ENCODE measurements around the gene C1QL1.

The C1QL1 gene

GRCh38 chr17:44989552-44990138 lies 21.5 kb upstream of the C1QL1 start:
- DNase-seq (ENCODE audit: low read depth, low spot score) = no peak

- DNase-seq (ENCODE audit: low read depth, low spot score) = no peak
Measured at GRCh38 chr17:44988044-44988942, 20.2 kb upstream of the C1QL1 start.

DNA sequence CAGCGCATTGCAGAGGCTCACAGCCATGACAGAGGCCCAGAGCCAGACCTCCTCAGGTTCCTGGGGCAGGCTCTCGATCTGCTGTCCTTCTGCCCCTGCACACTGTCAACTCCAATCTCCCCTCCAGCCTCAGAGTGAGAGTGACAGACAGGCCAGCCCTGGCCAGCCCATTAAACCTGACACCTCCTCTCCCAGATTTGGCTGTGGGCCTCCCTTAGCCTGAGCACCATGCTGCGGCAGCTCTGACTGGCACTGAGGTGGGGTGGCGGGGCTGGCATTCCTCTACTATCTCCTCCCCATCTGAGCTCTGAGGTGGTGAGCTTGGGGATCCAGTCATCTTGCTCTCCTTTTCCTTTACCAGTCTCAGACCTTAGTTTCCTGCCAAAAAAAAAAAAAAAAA lies 15.5 kb upstream of the C1QL1 start:
- DNase-seq (ENCODE audit: low read depth, low spot score) = no peak

GRCh38 chr17:44982113-44982702 lies 14.1 kb upstream of the C1QL1 start:
- DNase-seq (ENCODE audit: low read depth, low spot score) = no peak

DNA sequence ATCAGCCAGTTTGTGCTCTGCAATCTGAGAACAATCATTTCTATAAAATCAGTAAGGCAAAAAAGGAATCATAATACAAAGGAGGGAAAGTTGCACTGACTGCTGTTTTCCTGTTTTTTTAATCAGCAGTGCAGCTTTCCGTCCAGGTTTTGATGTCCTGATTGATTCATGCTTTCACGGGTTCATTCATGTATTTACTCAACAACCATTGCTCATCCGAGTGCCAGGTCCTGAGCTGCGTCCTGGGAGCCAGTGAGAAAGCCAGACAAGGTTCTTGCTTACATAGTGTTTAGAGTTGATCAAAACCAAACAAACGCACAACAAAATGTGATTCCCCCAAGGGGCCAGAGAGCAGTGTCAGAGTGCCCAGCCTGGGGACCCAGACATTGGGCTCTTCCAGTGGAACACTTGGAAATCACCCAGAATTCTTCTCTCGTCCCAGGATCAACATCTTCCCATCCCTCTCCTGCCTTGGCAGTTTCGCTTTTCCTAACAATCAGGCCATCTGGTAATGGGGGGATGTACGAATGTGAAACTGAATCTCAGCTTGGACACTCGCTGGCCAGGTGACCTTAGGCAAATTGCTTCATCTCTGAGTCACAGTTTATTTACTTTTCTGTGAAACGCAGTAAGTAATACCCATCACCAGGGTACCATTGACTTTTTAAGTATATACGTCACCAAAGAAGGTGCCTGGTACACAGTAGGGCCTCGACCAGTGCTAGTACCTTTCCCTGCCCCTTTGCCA lies 13.3 kb upstream of the C1QL1 start:
- DNase-seq (ENCODE audit: low read depth, low spot score) = no peak

DNA sequence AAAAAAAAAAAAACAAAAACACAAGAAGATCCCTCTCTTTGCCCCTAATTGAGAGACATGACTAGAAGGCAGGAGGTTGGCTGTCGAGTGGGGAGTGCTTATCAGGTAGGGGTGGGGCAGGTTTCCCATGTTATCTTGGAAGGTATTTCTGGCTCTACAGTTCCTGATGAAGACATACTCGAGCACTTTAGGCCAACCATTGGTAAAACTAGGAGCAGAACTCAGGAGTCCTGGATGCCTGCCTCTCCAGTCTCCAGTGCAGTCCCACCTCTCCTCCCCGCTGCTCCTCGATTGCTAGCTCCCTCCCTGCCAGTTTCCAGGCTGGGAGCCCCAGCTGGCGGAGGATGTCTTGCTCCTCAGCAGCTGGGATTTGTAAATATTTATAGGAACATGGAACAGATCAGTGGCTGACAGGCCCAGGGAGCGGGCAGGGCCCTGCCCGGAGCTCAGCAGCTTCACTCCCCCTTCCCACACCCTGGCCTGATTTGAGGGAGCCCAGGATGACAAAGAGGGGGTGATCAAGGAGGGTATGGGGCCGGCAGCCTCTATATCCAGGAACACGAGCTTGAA lies 11.4 kb upstream of the C1QL1 start:
- no peak for DNase-seq (ENCODE audit: low read depth, low spot score)

DNA sequence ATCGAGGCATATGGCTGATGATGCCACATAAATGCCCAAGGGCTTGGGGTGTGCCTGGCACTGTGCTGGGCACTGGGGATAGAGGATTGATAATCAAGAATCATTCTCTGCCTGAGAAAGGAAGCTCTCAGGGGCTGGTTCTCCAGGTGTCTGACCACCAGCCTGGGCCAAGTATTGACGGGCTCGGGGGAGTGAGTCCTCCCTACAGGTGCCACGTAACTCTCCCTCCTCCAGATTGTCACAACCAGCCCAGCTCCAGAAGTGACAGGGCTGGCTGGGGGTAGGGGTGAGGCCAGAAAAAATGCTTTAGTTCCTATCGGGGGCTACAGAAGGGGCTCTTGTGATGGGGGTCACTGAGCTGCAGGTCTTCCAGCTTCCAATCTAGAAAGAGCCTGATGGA lies 10.7 kb upstream of the C1QL1 start:
- no peak for DNase-seq (ENCODE audit: low read depth, low spot score)

DNA sequence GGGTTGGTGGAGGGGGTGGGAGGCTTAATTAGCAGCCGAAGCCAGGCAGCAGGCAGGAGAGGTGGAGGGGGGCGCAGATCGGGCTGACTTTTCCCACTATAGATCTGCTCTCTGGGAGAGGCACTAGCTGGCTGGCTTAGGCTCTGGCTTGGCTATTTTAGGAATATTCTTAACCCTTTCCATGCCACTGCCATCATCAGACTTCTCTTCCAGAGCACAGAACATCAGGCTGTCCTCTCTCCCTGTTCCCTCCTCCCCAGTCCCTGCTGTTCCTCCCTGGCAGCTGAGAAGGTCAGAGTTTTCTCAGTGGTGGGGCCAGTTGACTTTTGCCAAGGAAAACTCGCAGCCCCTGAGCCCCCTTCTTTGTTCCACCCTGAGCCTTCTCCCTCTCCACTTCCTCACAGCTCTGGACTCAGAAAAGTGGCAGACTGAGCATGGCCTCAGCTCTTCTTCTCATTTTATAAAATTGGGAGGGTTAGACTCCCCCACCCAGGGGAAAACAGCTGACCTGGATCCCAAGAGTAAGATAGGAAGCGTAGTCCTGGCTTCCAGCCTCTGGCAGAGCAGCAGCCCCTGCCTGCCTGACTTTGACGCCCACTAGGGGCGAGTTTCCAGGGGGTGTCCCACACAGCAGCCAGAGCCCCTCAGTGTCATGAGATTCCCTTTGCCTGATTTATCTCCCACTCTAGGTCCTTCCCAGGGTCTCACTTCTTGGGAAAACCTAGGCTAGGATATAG lies 9.9 kb upstream of the C1QL1 start:
- no peak for DNase-seq (ENCODE audit: low read depth, low spot score)

DNA sequence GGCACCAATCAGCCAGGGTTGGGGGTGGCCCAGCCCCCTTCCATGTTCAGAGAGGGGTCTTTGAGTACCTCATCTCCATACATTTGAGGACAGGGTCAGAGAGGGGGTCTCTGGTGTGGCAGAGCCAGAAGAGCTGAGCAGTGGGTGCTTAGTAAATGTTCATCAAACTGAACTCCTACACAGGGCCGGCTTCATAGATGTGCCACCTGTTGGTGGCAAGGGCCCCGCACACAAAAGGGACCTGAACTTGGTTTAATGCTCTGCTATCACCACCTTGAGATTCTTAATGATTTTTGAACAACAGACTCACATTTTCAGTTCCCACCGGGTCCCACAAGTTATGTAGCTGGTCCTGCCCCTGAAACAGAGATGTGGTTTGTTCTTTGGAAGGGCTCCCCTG lies 9.0 kb upstream of the C1QL1 start:
- no peak for DNase-seq (ENCODE audit: low read depth, low spot score)

DNA sequence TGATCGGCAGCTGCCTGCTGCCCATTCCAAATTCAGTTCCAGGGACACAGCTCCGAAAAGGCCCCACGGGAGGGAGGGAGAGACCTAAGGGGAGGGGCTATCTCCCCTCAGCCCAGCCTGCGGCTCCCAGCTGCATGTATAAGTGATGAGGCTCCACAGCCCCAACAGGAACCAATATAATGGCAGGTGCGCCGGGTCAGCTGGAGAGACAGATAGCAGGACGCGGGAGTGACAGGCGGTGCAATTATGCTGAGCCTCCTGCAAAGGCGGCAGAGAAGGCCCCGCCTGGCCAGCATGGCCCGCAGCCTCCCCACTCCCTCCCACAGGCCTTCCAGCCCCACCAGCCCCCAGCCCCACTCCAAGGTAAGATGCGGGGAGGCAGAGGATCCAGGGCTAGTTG lies 8.1 kb upstream of the C1QL1 start:
- no peak for DNase-seq (ENCODE audit: low read depth, low spot score)

GRCh38 chr17:44972953-44973352 lies 4.8 kb upstream of the C1QL1 start:
- DNase-seq (ENCODE audit: low read depth, low spot score) = peak; percentile 66

DNA sequence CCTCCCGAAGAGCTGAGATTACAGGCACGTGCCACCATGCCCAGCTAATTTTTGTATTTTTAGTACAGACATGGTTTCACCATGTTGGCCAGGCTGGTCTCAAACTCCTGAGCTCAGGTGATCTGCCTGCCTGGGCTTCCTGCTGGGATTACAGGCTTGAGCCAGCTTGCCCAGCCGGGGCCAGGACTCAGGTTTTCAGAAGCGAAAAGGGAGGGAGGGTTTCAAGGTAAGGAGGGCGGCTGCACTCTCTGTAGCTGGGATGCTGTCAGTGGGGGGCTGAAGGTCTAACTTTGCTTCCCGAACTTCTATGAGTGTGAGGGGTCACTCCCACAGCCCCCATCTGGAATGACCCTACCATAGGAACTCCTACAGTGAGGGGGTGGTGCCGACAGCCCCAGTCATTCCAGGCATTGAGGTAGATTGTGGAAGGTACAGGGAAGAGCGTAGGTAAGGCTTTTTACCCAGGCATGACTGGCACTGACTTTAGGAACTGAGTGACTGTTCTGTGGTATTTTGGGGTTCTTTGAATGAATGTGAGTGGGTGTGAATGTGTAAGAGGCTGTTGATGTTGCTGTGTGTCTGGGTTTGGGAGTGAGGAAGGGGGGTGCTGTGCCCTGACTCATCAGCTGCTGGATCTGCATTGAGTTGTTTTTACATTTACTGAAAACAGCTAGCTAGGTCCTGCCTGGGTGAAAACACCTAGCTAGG lies 3.8 kb upstream of the C1QL1 start:
- DNase-seq (ENCODE audit: low read depth, low spot score) = peak; percentile 63

DNA sequence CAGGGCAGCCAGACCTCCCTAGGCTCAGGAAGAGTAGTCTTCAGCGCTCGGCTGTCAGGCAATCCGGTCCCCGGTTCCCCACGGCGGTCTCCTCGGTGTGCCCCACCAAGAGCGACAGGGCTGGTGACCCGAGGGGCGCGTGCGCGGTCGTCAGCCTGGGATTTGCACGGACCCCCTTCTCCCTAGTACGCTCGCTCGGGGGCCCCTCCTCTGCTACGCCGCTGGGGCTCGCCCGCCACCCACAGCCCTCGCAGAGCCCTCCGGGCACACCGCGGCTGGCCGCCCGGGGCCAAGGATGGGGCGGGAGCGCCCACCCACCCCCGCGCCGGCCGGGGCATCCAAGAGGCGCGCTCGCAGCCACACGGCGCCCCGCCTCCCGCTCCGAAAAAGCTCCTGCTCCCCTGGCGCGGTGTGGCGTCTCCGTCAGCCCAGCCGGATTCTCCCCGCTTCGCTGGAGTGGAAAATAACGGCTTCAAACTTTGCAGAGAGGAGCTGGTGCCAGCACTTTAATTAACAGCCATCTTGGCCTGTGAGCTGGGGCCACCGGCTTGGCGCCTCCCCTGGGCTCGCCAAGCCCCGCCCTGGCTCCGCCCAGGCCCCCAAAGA lies 2.1 kb upstream of the C1QL1 start:
- DNase-seq (ENCODE audit: low read depth, low spot score) = peak; percentile 78

DNA sequence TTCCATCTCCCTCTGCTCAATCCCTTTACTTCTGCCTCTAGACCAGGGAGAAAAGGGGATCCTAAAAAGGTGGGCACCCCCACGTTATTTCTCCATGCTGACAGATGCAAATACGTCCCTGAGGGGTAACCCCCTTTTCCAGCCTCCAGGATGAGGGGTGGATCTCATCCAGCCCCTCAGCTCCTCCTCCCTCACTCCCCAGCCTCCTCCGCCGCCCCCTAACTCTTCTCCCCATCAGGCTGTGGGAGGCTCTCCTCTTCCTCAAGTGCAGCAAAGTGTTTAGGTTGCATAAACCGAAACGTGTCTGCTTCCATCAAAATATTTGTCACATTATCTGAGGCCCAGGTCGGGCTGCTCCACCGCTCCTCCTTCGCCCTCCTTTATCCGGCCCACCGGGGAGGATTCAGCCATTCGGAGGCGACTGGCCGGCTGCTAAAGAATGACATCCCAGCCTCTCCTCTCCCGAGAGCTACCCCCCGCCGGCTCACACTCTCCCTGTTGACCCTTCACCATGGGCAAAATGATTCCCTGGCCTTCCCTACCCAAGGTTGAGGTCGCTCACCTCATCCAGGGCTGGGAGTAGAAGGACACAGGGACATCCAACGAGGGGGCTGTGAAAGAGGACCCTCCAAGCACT lies 1.2 kb upstream of the C1QL1 start:
- DNase-seq (ENCODE audit: low read depth, low spot score) = no peak

DNA sequence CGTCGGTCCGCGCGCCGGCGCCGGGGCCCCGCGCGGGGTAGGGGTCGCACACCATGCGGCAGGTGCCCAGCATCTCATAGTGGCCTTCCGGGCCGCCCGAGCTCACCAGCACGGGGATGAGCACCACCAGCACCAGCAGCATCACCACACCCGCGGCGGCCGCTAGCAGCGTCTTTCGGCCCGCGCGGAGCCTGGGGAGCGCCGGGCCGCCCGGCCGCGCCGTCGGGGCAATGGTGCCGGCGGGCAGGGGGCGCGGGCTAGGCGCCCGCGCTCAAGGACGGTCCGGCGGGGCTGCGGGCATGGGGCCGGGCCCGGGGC lies 237 bp downstream of the C1QL1 start:
- no peak for DNase-seq (ENCODE audit: low read depth, low spot score)

- DNase-seq (ENCODE audit: low read depth, low spot score) = no peak
Measured at GRCh38 chr17:44967026-44967906, 837 bp downstream of the C1QL1 start.

GRCh38 chr17:44966348-44967025 lies 1.6 kb downstream of the C1QL1 start:
- no peak for DNase-seq (ENCODE audit: low read depth, low spot score)
